DMS153 treated with DMSO at 0.1 percent for 48 hours (cell line): ENCODE data around the gene C1QTNF1.
A peak's percentile ranks its signal among the peaks of the same experiment; 100 is the strongest.
"Not testable (repeated sequence)": the region's sequence is repeated elsewhere in the genome, so short reads cannot be mapped to it uniquely, and the experiment has no call there.

Source experiments
- DNase-seq: peaks from one replicate; lab custom pipeline; 2025; ENCODE audit not compliant: unreplicated experiment; lab: John Stamatoyannopoulos, UW

Gene C1QTNF1

DNA sequence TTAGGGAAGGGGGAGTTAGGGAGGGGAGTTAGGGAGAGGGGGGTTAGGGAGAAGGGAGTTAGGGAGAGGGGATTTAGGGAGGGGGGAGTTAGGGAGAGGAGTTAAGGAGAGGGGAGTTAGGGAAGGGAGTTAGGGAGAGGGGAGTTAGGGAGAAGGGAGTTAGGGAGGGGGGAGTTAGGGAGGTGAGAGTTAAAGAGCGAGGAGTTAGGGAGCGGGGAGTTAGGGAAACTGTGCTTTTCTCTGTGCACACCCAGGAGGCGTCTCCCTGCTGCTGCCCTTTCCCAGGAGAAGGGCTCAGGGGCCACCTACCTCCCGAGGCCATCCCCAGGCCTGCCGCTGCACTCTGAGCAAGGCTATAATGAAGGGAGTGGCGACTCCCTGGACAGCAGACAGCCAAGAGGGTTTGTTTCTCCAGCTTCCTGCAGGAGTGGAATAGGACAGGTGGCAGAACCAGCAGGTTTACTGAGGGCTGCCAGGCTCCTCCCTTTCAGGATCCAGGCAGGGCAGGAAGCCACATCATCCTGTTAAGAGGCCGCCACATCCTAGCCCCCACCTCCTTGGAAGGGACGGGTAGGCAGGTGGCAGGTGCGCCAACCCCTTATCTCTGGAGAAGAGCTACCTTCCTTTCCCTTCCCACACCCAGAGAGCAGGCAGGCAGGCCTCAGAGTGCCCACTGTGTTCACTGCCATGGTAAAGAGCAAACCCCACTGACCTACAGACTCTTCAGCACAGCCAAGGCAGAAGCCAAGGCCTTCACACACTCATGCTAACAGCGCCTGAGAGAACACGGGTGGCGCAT lies 18.7 kb upstream of the C1QTNF1 start:
- DNase-seq, result peak; percentile 74

GRCh38 chr17:79006046-79006445 lies 17.9 kb upstream of the C1QTNF1 start:
- no peak for DNase-seq

- no peak for DNase-seq
Measured at GRCh38 chr17:79006794-79007503, 17.0 kb upstream of the C1QTNF1 start.

DNA sequence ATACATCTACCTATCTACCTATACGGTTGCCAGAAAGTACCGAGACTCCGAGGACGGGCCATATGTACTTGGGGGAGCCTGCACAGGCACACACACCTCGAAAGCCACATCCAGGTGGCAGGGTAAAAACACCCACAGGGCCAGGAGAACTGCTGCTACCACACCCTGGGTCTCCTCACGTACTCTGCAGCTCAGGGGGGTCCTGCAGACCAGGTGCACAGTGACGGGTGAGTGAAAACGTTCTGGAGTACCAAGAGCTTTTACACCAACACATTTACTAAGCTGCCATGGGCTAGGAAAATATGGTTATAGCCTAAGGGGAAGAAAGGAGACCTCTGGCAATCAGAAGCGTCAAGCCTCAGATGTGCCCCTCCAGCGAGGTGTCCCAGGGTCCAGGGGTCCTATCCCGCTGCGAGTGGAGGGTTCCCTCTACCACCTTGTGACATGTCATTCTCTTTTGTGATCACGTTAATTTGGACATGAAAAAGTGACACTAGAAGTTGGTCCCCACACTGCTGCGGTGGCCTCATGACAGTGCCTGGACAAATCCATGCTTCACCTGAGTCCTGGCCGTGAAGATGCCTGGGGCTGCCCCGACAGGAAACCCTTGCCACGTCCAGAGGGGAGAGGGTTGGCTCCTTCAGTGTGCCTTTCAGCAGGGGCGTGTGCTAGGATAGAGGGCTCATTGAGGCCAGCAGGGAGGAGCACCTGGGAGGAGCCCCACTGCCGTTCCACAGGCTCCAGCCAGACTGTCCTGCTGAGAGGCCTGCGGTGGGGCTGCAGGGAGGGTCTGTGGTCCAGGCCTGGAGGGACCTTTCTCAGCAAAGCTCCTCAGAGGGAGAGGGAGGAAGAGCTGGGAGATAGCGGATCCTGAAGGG lies 16.2 kb upstream of the C1QTNF1 start:
- DNase-seq, result no peak

GRCh38 chr17:79008666-79009387 lies 15.1 kb upstream of the C1QTNF1 start:
- no peak for DNase-seq

DNA sequence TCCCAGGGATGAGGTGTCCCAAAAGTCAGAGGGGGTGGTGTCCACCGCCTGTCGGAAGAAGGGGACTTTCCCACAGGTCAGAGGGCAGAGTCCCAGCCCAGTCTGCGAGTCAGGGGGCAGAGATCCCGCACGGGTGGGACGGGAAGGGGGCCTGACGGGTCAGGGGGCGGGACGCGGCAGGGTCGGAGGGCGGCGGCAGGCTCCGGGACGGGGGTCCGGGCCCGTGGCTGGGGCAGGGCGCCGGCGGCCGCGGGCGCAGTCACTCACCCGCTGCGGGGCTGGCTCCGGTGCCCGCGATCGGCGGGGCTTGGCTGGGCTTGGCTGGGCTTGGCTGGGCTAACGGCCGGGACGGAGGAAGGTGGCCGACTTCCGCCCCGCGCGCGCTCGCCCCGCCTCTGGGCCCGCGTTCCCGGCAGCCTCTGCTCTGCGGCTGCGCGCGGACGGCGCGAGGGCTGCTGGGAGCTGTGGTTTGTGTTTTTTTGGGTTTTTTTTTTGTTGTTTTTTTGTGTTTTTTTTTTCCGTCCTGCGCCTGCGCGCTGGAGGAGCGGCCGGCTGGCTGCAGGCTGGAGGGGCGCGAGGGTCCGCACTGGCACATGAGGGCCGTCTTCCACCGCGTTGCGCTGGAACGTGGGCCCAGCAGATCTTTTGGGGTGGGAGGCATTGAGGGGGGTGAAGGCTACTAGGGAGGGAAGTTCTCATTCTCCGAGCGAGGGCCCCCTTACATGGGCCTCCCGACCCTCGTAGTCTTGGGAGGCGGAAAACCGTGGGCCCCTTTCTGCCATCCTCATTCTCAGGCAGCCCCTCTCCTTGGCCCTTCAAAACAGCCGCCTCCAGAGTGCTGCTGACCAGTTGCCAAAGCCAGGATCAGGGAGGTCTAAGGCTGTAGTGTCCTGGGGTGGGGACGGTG lies 14.3 kb upstream of the C1QTNF1 start, which contains the start of gene CANT1:
Gene CANT1, minus strand, starts transcription at position 368 of the 907 bp plus-strand sequence. CDS start 12,142 bp downstream, outside the sequence.
- peak; percentile 51 for DNase-seq

DNA sequence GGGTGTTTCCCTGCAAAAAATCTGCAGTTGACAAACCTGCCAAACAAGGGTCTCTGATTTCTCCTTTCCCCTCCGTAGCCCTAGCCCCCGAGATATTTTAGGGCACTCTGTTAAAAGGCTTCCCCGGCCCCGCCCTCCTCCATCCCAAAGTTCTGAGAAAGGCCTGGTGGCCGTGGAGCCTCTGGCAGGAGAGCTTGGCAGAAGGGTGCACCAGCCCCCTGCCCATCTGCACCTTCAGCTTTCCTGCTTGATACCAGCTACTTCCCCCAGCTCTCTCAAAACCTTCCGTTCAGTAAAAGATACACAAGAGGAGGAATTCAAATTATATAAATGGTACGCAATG lies 13.7 kb upstream of the C1QTNF1 start:
- no peak for DNase-seq

DNA sequence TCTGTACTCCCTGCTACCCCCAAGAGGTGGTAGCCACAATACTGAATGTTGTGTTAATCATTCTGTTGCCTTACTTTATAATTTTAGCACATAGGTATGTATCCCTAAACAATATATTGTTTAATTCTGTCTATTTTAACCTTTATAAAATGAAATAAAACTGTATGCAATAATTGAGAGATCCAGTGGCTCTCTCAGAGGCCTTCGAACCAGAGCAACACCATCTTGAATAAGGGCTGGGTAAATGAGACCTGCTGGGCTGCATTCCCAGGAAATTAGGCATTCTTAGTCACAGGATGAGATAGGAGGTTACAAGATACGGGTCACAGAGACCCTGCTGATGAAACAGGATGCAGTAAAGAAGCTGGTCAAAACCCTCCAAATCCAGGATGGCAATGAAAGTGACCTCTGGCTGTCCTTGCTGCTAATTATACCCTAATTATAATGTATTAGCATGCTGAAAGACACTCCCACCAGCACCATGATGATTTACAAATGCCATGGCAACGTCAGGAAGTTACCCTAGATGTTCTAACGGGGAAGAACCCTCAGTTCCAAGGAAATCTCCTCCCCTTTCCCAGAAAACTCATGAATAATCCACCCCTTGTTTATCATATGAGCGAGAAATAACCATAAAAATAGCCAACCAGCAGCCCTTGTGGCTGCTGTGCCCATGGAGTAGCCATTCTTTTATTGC lies 12.4 kb upstream of the C1QTNF1 start:
- DNase-seq, result no peak

DNA sequence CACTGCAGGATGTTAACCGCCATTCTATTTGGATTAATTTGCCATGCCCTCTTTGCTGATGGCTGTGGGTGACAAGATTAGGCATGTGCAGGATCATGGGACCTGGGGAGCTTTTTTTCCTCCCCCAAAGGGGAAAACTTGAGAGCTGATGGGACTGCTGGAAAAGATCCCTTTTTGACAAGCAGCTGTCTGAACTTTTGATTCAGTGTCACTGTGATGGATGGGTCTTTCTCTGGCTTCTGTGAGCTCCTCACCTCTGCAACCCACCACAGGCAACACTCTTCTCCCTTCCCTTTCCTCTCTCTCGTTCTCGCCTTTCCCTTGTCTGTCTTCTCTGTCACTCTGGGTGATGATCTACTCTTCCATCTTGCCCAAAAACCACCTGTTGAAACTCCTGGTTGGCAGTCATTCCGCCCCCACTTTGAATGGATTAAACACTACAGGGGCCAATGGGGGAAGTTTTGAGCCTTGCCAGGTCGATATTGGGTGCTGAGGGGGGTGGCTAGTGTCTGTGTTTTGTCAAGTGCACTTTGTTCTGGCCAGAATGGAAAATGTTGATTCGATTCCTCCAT lies 11.3 kb upstream of the C1QTNF1 start:
- DNase-seq, result no peak

DNA sequence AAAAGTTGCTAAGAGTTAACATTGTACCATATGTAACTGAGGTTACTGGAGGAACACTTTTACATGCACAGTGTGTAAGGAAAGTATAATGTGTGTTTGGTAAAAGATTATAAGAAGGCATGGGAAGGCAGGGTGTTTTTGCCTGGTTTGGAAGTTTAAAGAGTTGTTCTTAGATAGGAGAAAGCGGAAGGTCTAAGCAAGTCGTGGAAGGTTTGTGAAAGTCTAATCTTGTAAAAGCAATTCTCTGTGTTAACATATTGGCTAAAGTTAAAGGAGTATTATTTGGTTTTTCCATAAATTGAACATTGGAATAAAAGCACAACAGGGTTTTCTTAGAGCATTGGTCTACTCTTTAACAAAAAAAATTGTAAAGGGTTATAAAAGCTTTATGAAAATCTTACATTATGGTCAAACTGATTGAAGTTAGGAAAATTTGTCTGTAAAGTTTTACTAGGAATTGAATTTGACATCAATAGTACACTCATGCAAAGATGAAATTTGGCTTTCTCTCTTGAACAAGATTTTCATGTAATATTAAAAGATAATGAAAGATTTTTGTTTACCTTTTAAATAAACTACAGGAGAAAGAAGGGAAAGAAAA lies 9.7 kb upstream of the C1QTNF1 start:
- no peak for DNase-seq

- DNase-seq, result no peak
Measured at GRCh38 chr17:79017546-79018369, 6.2 kb upstream of the C1QTNF1 start.

GRCh38 chr17:79018370-79018695 lies 5.6 kb upstream of the C1QTNF1 start:
- DNase-seq, result no peak

DNA sequence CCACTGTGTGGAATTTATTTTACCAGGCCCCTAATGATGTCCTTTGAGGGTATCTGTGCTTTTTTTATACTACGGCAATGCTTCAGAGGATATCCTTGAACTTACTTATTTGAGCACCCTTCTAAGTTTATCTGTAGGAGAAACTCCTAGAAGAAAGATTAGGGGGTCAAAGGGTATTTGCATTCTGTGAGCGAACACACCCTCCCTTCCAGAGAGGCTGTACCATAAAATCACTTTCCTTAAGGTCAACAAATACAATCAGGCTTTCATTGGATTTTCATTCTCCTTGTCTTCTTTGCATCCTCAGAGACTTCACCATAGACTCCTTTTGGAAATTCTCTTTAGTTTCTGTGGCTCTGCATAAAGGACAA lies 4.7 kb upstream of the C1QTNF1 start:
- DNase-seq, result no peak

GRCh38 chr17:79019632-79020584 lies 4.1 kb upstream of the C1QTNF1 start:
- DNase-seq, result peak; percentile 69

- no peak for DNase-seq
Measured at GRCh38 chr17:79020631-79021301, 3.2 kb upstream of the C1QTNF1 start.

DNA sequence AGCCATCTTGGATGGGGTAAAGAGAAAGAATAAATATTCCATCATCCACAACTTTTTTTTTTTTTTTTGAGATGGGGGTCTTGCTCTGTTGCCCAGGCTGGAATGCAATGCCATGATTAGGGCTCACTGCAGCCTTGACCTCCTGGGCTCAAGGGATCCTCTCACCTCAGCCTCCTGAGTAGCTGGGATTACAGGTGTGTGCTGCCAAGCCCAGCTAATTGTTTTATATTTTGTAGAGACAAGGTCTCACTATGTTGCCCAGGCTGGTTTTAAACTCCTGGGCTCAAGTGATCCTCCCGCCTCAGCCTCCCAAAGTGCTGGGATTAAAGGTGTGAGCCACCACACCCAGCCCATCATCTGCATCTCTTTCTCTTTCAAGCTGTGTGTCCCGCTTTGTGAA lies 2.0 kb upstream of the C1QTNF1 start:
- DNase-seq, result not testable (repeated sequence)
